Erythroblast (primary cell): ENCODE measurements around the gene DEFB108B.
"Not testable (repeated sequence)": the region's sequence is repeated elsewhere in the genome, so short reads cannot be mapped to it uniquely, and the experiment has no call there.

Source experiments
- GATA1 ChIP-seq: IDR thresholded peaks from 2 replicates; pipeline ENCODE4 v1.6.1; 2011; ENCODE audit warnings: low read depth, mild to moderate bottlenecking, control low read depth, low read length, moderate library complexity
- POLR2A ChIP-seq: IDR thresholded peaks from 2 replicates; pipeline ENCODE4 v1.6.1; 2011; ENCODE audit warnings: mild to moderate bottlenecking, low read length

DNA sequence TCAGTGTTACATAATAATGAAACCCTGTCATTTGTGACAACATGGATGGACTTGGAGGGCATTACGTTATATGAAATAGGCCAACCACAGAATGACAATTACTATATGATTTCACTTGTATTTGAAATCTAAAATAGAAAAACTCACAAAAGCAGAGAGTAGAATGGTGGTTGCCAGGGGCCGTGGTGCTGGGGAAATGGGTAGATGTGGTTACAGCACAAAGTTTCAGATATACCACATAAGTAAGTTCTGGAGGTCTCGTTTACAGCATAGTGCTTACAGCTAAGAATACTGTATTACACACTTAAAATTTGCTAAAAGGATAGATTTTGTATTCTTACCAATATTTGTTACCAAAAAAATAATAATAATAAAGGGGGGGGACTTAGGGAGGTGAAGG lies 3.3 kb upstream of the DEFB108B start:
- not testable (repeated sequence) for TF ChIP-seq POLR2A, GATA1
